ENCODE results near the gene HCLS1. TPM values are rescaled to one million over a fixed set of nuclear protein-coding genes. Genes with fewer than 3 reads are reported as not detected.

HCLS1 gene
- total RNA-seq, 1 donor from 2014 or later = 8.7 TPM

GRCh38 chr3:121642601-121643314 lies 17.9 kb downstream of the HCLS1 start:
- no peak for TF ChIP-seq CTCF (IDR thresholded peaks at IDR 0.05; ENCODE audit: borderline replicate concordance)
- Histone ChIP-seq H3K9me3 (replicated peaks) (no peaks in the 10 kb centered on the region), H3K27me3 (ENCODE audit: low read depth) (no peaks in the 10 kb centered on the region), H3K4me1 (peaks cover 3% of the 10 kb centered on the region), H3K36me3 (no peaks in the 10 kb centered on the region), H3K27ac (replicated peaks) (no peak overlapping the region), H3K4me3 (no peak overlapping the region)
- intact Hi-C loops (cut with micrococcal nuclease) = no loop called here
- DNase-seq = no peak

GRCh38 chr3:121641127-121641526 lies 19.6 kb downstream of the HCLS1 start:
- intact Hi-C loops (cut with micrococcal nuclease) = no loop called here
- no peak for DNase-seq
- H3K27me3 ChIP-seq (ENCODE audit: low read depth) = no peaks in the 10 kb centered on the region

GRCh38 chr3:121637922-121638321 lies 22.8 kb downstream of the HCLS1 start:
- intact Hi-C loops (cut with micrococcal nuclease) = no loop called here
- Histone ChIP-seq H3K36me3 (no peaks in the 10 kb centered on the region), H3K4me1 (no peaks in the 10 kb centered on the region), H3K9me3 (replicated peaks) (no peaks in the 10 kb centered on the region), H3K27me3 (ENCODE audit: low read depth) (no peaks in the 10 kb centered on the region), H3K4me3 (no peak overlapping the region), H3K27ac (replicated peaks) (no peak overlapping the region)
- no peak for DNase-seq
- TF ChIP-seq CTCF (IDR thresholded peaks at IDR 0.05; ENCODE audit: borderline replicate concordance) = no peak

More at GRCh38 chr3:121641127-121641526, 19.6 kb downstream of the HCLS1 start:
- no peaks in the 10 kb centered on the region for H3K9me3 ChIP-seq (replicated peaks)
- no peak overlapping the region for H3K4me3 ChIP-seq
- TF ChIP-seq CTCF (IDR thresholded peaks at IDR 0.05; ENCODE audit: borderline replicate concordance) = no peak
- no peaks in the 10 kb centered on the region for H3K4me1 ChIP-seq
- H3K36me3 ChIP-seq = no peaks in the 10 kb centered on the region
- H3K27ac ChIP-seq (replicated peaks) = no peak overlapping the region

- H3K4me3 ChIP-seq = no peak overlapping the region
- no peaks in the 10 kb centered on the region for H3K9me3 ChIP-seq (replicated peaks)
- DNase-seq = no peak
- H3K27me3 ChIP-seq (ENCODE audit: low read depth) = no peaks in the 10 kb centered on the region
- no peak for TF ChIP-seq CTCF (IDR thresholded peaks at IDR 0.05; ENCODE audit: borderline replicate concordance)
- intact Hi-C loops (cut with micrococcal nuclease) = no loop called here
- peak overlapping the region; percentile 80 for H3K27ac ChIP-seq (replicated peaks)
- H3K36me3 ChIP-seq = peaks cover 14% of the 10 kb centered on the region
- peaks cover 45% of the 10 kb centered on the region for H3K4me1 ChIP-seq
These were observed 30.3 kb downstream of the HCLS1 start for GRCh38 chr3:121630355-121630754.

GRCh38 chr3:121629601-121630000 lies 31.1 kb downstream of the HCLS1 start:
- intact Hi-C loops (cut with micrococcal nuclease) = no loop called here

More at GRCh38 chr3:121629601-121630000, 31.1 kb downstream of the HCLS1 start:
- Histone ChIP-seq H3K27me3 (ENCODE audit: low read depth) (no peaks in the 10 kb centered on the region), H3K36me3 (peaks cover 14% of the 10 kb centered on the region), H3K4me3 (no peak overlapping the region), H3K4me1 (peaks cover 50% of the 10 kb centered on the region), H3K9me3 (replicated peaks) (no peaks in the 10 kb centered on the region), H3K27ac (replicated peaks) (peak overlapping the region; percentile 80)
- DNase-seq = no peak
- TF ChIP-seq CTCF (IDR thresholded peaks at IDR 0.05; ENCODE audit: borderline replicate concordance) = no peak

All from left ventricle myocardium inferior (tissue), 1 donor.